ENCODE results near the gene SCYL1.
A peak's percentile ranks its signal among the peaks of the same experiment; 100 is the strongest.

Gene SCYL1

DNA sequence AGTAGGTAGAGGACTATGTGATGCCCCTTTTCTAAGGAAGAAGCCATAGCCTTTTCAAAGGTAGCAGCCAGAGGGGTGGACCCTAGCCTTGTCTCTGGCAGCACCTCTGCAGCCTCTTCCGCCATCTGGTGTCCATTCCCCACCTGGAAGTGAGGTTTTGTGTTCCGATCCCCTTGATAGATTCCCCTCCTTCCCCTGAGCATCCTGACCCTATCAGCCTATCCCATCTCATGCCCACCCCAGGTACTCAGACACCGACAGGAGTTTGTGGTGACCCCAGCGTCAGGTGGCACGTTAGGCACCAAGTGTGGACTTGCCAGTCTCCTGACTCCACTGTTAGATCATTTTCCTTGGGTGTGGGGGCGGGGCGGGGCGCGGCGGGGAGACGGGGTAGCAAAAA lies 47.1 kb downstream of the SCYL1 start:
- no peak overlapping the region for H2AFZ ChIP-seq (ENCODE audit: low read depth)
- TF ChIP-seq CTCF (conservative IDR thresholded peaks at IDR 0.05; ENCODE audit: low read depth, low read length), result peak; percentile 35; the same call in 1 of the 2 replicates
- H3K4me1 ChIP-seq (ENCODE audit: low read depth, poor library complexity, severe bottlenecking), result peaks cover 44% of the 10 kb centered on the region
- peak overlapping the region; percentile 84 for H3K4me2 ChIP-seq
- H3K27ac ChIP-seq, result peak overlapping the region; percentile 27; the same call in 1 of the 2 replicates
- no peak overlapping the region for H3K9ac ChIP-seq
- H3K79me2 ChIP-seq (ENCODE audit: insufficient read depth, low read depth), result peaks cover 54% of the 10 kb centered on the region
- H3K27me3 ChIP-seq (ENCODE audit: insufficient read depth, low read depth), result no peaks in the 10 kb centered on the region
- H4K20me1 ChIP-seq (ENCODE audit: insufficient read depth), result no peaks in the 10 kb centered on the region
- no peaks in the 10 kb centered on the region for H3K36me3 ChIP-seq (ENCODE audit: insufficient read depth)
- H3K4me3 ChIP-seq (IDR thresholded peaks at IDR 0.05; ENCODE audit: insufficient read depth, low read depth, low read length), result no peak overlapping the region

DNA sequence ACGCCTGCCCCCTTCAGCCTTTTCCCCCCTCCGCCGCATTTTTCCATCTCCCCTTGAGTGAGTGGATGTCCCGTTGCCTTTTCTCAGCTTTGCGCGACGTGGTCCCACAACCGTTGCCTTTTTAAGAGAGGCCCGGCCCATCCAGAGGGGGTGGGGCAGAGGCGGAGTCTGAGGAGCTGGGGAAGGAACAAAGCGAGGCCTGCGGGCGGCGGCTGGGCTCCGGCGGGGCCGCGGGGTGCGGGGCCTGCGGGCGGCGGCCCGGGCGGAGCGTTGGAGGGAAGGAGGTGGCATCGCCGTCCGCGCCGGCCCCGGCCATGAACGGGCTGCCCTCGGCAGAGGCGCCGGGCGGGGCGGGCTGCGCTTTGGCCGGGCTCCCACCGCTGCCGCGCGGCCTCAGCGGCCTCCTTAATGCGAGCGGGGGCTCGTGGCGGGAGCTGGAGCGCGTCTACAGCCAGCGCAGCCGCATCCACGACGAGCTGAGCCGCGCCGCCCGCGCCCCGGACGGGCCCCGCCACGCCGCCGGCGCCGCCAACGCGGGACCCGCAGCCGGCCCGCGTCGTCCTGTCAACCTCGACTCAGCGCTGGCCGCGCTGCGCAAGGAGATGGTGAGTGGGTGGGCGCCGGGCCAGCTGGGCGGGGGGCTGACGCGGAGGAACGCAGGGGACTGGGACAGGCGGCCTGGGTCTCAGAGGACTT lies 47.6 kb downstream of the SCYL1 start, which contains the start of gene FAM89B:
FAM89B (plus strand) TSS at position 183 of the 696 bp plus-strand sequence; CDS start at position 315, 132 bp downstream.
- no peak for TF ChIP-seq CTCF (conservative IDR thresholded peaks at IDR 0.05; ENCODE audit: low read depth, low read length)
- Histone ChIP-seq H4K20me1 (ENCODE audit: insufficient read depth) (no peaks in the 10 kb centered on the region), H3K4me2 (peak within 1 kb of the TSS; percentile 95), H3K4me3 (IDR thresholded peaks at IDR 0.05; ENCODE audit: insufficient read depth, low read depth, low read length) (no peak within 1 kb of the TSS), H3K4me1 (ENCODE audit: low read depth, poor library complexity, severe bottlenecking) (peaks cover 42% of the 10 kb centered on the region), H3K27ac (peak within 1 kb of the TSS; percentile 63; the same call in 1 of the 2 replicates), H3K9ac (peak within 1 kb of the TSS; percentile 44; the same call in 1 of the 2 replicates), H3K27me3 (ENCODE audit: insufficient read depth, low read depth) (no peaks in the 10 kb centered on the region), H3K79me2 (ENCODE audit: insufficient read depth, low read depth) (peaks cover 54% of the 10 kb centered on the region), H3K36me3 (ENCODE audit: insufficient read depth) (no peaks in the 10 kb centered on the region), H2AFZ (ENCODE audit: low read depth) (no peak within 1 kb of the TSS)

- Histone ChIP-seq H3K4me1 (ENCODE audit: low read depth, poor library complexity, severe bottlenecking) (peaks cover 42% of the 10 kb centered on the region), H3K36me3 (ENCODE audit: insufficient read depth) (no peaks in the 10 kb centered on the region), H3K79me2 (ENCODE audit: insufficient read depth, low read depth) (peaks cover 54% of the 10 kb centered on the region), H3K27me3 (ENCODE audit: insufficient read depth, low read depth) (no peaks in the 10 kb centered on the region), H4K20me1 (ENCODE audit: insufficient read depth) (no peaks in the 10 kb centered on the region), H3K4me3 (IDR thresholded peaks at IDR 0.05; ENCODE audit: insufficient read depth, low read depth, low read length) (no peak overlapping the region), H2AFZ (ENCODE audit: low read depth) (no peak overlapping the region), H3K4me2 (peak overlapping the region; percentile 95), H3K9ac (peak overlapping the region; percentile 44; the same call in 1 of the 2 replicates), H3K27ac (peak overlapping the region; percentile 63)
- no peak; the same call in 1 of the 2 replicates for TF ChIP-seq CTCF (conservative IDR thresholded peaks at IDR 0.05; ENCODE audit: low read depth, low read length)
Measured at GRCh38 chr11:65573391-65574079, 48.7 kb downstream of the SCYL1 start.

DNA sequence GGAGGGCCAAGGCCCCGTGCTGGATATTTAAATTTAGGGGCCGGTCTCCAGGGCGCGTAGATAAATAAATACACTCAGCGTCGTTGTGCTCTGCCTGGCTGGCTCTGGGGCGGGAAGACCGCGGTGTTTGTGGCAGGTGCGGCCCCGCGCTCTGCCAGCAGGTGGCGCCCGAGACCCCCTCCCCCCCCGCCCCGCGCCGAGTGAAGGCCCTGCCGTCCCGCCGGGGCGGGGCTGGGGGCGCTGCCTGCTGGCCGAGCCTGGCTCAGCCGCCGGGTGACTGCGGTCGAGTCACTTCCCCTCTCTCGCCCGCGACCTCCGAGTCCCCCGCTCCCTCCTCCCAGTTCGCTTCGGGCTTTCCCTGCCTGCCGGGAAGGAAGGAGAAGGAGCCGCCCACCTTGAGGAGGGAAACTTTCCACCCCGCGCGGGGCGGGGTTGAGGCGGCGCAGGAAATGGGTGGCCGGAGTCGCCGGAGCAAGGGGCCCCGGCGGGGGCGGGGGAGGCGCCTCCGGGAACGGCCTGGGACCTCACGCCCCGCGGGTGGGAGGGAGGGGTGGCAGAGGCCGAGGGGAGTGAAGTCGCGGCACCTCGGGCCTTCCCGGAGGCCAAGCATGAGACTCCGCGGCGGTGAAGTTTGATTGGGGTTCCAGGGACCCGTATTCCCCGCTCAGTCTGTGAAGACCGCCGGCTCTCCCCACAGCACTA lies 49.4 kb downstream of the SCYL1 start:
- no peak overlapping the region for H2AFZ ChIP-seq (ENCODE audit: low read depth)
- H3K4me2 ChIP-seq, result peak overlapping the region; percentile 95
- peak overlapping the region; percentile 63 for H3K27ac ChIP-seq
- peak overlapping the region; percentile 44; the same call in 1 of the 2 replicates for H3K9ac ChIP-seq
- H3K4me1 ChIP-seq (ENCODE audit: low read depth, poor library complexity, severe bottlenecking), result peaks cover 43% of the 10 kb centered on the region
- H3K36me3 ChIP-seq (ENCODE audit: insufficient read depth), result no peaks in the 10 kb centered on the region
- no peaks in the 10 kb centered on the region for H4K20me1 ChIP-seq (ENCODE audit: insufficient read depth)
- peaks cover 50% of the 10 kb centered on the region for H3K79me2 ChIP-seq (ENCODE audit: insufficient read depth, low read depth)
- H3K4me3 ChIP-seq (IDR thresholded peaks at IDR 0.05; ENCODE audit: insufficient read depth, low read depth, low read length), result no peak overlapping the region
- peak; percentile 55 for TF ChIP-seq CTCF (conservative IDR thresholded peaks at IDR 0.05; ENCODE audit: low read depth, low read length)
- H3K27me3 ChIP-seq (ENCODE audit: insufficient read depth, low read depth), result no peaks in the 10 kb centered on the region
